Smooth muscle cell of the brain vasculature (primary cell): Measurements from ENCODE around the gene VSTM2B.
"Not testable (repeated sequence)": the region's sequence is repeated elsewhere in the genome, so short reads cannot be mapped to it uniquely, and the experiment has no call there.

Experiments used
- DNase-seq: peaks from one replicate; pipeline ENCODE4 v3.0.0-alpha.2; 2012; ENCODE audit warnings: low read depth, low spot score

VSTM2B gene

DNA sequence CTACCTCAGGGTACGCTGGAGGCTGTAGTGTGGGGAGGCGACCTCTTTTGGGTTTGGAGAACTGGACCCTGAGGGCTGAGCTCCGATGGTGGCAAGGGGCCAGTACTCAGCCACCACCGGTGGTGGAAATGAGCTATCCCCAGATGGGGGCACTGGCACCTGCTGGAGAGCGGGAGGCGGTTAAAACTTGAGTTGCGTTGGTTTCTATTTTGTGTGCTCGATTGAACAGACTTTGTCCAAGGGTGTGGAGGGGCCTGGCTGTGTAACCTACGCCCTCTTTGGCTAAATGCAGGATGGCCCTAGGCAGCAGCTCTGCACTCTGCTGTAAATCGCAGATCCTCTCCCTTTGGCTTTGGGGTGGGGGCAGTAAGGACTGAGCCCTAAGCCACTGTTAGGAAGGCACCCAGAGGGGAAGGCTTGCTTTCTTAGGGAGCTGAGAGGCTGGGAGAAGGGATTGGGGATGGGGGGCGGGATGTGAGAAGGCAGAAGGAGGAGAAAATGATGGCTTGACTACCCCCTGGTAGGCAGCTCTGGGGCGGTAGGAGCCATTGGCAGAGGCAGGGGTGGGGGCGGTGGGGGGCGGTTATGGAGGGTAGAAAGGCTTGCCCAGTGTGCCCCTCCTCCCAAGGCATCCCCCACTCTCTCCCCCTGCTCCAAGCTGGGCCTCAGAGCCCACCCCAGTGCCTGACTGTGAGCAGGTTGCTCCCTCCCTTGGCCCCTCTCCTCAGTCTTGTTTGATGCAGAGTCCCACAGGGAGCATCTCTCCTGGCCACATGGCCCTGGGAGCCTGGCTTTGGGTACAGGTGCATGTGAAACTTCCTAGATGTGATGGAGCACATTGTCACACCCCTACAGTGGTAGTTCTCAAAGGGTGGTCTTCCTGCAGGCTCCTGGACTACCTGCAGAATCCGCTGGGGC is 5.0 kb downstream of the VSTM2B start:
- no peak for DNase-seq

DNA sequence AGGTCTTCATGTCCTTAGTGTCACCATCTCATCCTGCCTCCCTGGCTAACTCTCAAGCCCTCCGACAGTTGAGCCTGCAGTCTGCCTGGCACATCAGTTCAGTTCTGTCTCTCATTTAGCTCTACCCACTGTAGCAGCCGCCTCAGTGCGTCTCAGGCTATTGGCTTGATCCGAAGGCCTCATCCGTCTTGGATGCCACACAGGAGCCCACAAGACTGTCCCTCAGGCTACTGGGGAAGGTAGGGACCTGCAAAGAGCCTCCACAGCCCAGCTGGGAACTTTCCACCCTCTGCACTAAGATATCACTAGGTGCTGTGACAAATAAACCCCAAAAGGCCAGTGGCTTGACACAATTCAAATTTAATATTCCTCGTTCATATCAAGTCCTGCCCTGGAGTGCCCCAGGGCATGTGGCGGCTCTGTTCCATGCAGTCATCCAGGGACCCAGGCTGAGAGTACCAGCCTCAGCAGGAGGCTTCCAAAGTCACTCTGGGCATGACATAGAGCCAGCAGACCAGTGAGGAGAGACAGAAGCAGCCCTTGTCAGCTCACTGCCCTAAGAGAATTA is 5.7 kb downstream of the VSTM2B start:
- DNase-seq: no peak

DNA sequence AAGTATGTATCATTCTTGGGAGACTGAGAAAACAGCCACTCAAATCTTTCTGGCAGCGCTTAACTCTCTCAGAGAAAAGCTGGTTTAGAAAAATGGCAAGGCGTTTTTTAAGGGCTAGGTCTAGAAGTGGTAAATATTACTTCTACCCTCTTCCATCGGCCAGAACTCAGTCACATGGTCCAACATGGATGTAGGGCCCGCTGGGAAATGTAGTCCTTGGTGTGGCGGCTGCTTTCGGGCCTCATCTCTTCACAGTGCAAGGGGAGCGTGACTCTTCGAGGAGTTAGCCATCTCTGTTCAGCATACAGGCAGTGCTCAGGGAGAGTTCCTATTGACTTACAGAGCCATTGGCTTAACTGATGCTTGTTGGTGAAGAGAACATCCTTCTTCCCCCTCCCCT is 6.3 kb downstream of the VSTM2B start:
- no peak for DNase-seq

DNA sequence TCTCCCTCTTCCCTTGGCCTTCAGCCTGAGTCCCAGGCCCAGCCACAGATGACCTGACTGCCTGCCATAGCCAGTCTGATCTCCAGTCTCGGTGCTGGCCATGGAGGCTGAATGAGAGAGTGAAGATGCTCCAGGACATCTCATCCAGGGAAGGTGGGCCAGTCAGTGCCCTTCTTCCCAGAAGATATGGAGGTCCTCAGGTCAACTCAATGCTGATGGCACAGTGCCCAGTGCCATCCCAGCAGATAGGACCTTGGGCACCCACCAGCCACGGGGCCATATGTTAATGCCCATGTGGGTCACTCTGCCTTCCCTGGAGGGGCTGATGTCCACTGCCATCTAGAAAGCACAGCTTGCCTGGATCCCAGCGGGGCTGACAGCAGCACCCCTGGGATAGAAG is 7.2 kb downstream of the VSTM2B start:
- DNase-seq: no peak

DNA sequence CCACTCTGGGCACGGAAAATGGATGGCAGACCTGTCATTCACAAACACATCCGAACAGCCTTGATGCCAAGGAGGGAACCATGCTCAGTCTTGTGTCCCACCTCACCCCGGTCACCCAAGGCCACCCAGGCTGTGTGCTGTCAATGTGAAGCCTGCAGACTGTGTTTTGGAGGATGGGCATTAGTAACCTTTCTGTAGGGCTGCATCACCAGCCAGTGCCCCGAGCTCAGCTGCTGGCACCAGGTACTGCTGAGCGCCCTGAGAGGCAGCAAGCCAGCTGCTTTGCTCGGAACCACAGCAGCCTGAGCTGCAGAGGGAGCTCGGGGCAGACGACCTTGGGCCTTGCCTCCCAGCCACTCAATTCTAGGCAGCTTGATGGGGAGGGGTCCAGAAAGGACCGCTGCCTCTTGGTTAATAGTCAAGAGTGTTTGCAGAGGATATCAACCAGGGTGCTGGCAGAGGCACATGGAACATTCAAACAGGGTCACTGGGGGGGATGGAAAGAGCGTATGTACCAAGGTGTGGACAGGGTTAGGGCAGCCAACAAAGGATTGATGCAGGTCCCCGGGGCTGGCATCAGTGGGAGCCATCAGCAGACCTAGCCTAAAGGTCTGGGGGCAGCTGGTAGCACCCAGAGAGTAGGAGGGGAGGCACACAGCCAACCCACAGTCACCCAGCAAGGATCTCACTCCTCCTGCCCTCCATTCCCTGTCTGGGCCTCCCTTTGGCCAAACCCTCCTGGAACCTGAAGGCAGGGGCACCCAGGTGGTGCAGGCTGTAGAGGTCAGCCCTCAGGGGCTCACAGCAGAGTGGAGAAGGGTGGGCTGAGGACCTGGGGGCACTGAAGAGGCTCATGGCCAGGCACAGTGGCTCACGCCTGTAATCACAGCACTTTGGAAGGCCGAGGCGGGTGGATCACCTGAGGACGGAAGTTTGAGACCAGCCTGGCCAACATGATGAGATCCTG is 8.1 kb downstream of the VSTM2B start:
- DNase-seq: no peak

- no peak for DNase-seq
Observed at GRCh38 chr19:29535214-29535831, 9.5 kb downstream of the VSTM2B start.

DNA sequence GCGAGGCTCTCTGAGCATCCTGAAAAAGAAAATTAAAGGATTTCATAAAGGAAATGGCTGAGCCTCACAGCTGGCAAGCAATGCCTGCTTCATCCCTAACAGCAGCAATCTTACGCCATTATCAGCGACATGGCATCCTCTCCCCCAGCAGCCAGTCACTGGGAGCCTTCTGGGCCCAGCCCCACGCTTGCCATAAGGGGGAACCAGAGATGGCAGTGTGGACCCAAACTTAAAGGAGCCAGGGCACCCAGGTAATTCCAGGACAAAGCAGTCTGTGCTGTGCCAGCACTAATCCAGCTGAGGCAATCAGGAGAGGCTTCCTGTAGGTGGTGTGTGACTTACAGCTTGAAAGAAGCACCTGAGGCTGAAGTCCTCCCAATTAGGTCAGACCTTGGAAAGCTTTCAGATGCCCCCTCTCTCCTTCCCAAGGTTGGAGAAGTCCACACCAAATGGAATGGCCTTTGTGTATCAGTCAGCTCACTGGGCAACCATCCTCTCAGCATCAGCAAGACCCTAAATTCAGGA is 10.3 kb downstream of the VSTM2B start:
- no peak for DNase-seq

- DNase-seq: no peak
Observed at GRCh38 chr19:29537181-29537580, 11.4 kb downstream of the VSTM2B start.

DNA sequence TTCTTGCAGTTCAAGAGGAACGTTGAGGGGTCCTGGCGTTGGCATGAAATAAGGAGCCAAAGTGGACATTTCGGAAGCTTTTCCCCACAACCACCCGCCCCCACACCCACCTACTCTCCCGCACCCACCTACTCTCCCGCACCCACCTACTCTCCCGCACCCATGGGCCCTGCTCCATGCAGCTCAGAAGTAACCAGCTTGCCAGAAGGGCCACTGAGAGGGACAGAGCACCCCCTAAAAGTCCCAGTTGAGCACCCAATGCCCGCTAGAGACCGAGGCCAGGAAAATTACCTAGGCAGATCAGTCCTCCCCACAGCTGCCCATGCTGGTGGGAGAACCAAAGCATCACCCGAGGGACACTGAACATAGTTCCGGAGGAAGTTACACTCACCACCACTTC is 11.8 kb downstream of the VSTM2B start:
- DNase-seq: no peak

GRCh38 chr19:29538146-29538545 is 12.4 kb downstream of the VSTM2B start:
- DNase-seq: no peak

DNA sequence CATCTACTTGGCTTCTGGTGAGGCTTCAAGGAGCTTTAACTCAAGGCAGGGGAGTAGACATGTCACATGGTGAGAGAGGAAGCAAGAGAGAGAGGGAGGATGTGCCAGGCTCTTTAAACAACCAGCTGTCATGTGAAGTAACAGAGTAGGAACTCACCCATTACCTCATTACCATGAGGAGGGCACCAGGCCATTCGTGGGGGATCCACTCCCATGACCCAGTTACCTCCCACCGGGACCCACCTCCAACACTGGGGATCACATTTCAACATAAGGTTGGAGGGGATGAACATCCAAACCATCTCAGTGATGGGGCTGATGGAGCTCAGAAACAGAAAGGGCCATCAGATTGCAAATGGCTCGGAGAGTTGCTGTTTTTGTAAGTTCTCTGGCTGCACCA is 12.9 kb downstream of the VSTM2B start:
- no peak for DNase-seq

- DNase-seq: no peak
Observed at GRCh38 chr19:29539131-29539530, 13.3 kb downstream of the VSTM2B start.

- DNase-seq: no peak
Observed at GRCh38 chr19:29539670-29540069, 13.9 kb downstream of the VSTM2B start.

DNA sequence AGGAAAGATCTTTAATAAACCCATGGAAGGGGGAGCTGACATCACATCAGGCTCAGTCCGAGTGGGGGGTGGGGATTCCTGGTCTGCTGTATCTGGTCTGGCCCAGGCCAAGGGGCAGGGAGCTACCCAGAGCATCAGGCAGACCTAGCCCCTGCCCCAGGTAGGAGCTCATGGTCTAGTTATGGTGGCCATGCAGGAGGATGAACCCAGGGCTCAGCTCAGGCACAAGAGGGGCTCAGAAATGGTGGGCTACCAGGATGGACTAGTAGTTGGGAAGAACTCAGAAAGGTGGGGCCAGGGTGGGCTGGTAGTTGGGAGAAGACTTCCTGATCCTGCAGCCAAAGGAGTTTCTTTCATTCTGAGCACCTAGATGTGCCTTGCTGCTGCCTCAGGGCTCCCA is 14.3 kb downstream of the VSTM2B start:
- DNase-seq: no peak

- no peak for DNase-seq
Observed at GRCh38 chr19:29541473-29542253, 15.9 kb downstream of the VSTM2B start.

GRCh38 chr19:29542327-29542726 is 16.5 kb downstream of the VSTM2B start:
- no peak for DNase-seq

- no peak for DNase-seq
Observed at GRCh38 chr19:29542776-29543175, 17.0 kb downstream of the VSTM2B start.

- no peak for DNase-seq
Observed at GRCh38 chr19:29543381-29543780, 17.6 kb downstream of the VSTM2B start.

- DNase-seq: no peak
Observed at GRCh38 chr19:29544656-29545360, 19.0 kb downstream of the VSTM2B start.

- DNase-seq: not testable (repeated sequence)
Observed at GRCh38 chr19:29545447-29545846, 19.7 kb downstream of the VSTM2B start.
